SK-N-SH treated with all-trans-retinoic acid at 6 μM for 48 hours (cell line): ENCODE measurements around the gene TMC3.

Source experiments
- ATAC-seq: fragments of 200-7000 bp; cut with Tn5 transposase; 3 replicates; pipeline ENCODE4 v1.9.1; 2020; ENCODE audit warnings: mild to moderate bottlenecking, moderate library complexity
- ARNTL ChIP-seq: fragments of 450-650 bp; formaldehyde crosslinking; IDR thresholded peaks from 2 replicates; pipeline ENCODE4 v1.5.0; 2020; ENCODE audit warnings: low read depth, mild to moderate bottlenecking, moderate library complexity, borderline replicate concordance
- BACH2 ChIP-seq: fragments of 250-450 bp; sonication (Bioruptor Pico); IDR thresholded peaks from 2 replicates; pipeline ENCODE4 v1.9.0; 2021; ENCODE audit warnings: mild to moderate bottlenecking, borderline replicate concordance
- CSDC2 ChIP-seq: fragments of 250-450 bp; sonication (Bioruptor Pico); IDR thresholded peaks from 2 replicates; pipeline ENCODE4 v1.5.0; 2020; ENCODE audit warnings: mild to moderate bottlenecking, moderate library complexity
- ESRRG ChIP-seq: fragments of 250-450 bp; sonication (Bioruptor Pico); IDR thresholded peaks from 2 replicates; pipeline ENCODE4 v1.6.1; 2021; ENCODE audit warnings: mild to moderate bottlenecking
- ISL1 ChIP-seq: fragments of 250-450 bp; sonication (Bioruptor Pico); IDR thresholded peaks from 2 replicates; pipeline ENCODE4 v2.1.2; 2022; ENCODE audit warnings: mild to moderate bottlenecking, moderate library complexity
- OSR1 ChIP-seq: fragments of 250-450 bp; sonication (Bioruptor Pico); IDR thresholded peaks from 2 replicates; pipeline ENCODE4 v1.8.0; 2022; ENCODE audit warnings: moderate library complexity, mild to moderate bottlenecking, inconsistent platforms
- POU6F1 ChIP-seq: fragments of 250-450 bp; sonication (Bioruptor Pico); IDR thresholded peaks from 2 replicates; pipeline ENCODE4 v1.8.0; 2021; ENCODE audit warnings: low read depth, mild to moderate bottlenecking, moderate library complexity, borderline replicate concordance
- PPARA ChIP-seq: fragments of 250-450 bp; sonication (Bioruptor Pico); IDR thresholded peaks from 2 replicates; pipeline ENCODE4 v1.5.0; 2020; ENCODE audit warnings: mild to moderate bottlenecking, borderline replicate concordance
- RARB ChIP-seq: fragments of 250-450 bp; sonication (Bioruptor Pico); IDR thresholded peaks from 2 replicates; pipeline ENCODE4 v1.8.0; 2021; ENCODE audit warnings: mild to moderate bottlenecking, moderate library complexity
- SNAI2 ChIP-seq: fragments of 250-450 bp; sonication (Bioruptor Pico); IDR thresholded peaks from 2 replicates; pipeline ENCODE4 v1.5.0; 2020; ENCODE audit warnings: mild to moderate bottlenecking, moderate library complexity
- TCF4 ChIP-seq: fragments of 250-450 bp; sonication (Bioruptor Pico); IDR thresholded peaks from 2 replicates; pipeline ENCODE4 v1.8.0; 2021; ENCODE audit warnings: mild to moderate bottlenecking, moderate library complexity, borderline replicate concordance
- TOX ChIP-seq: fragments of 250-450 bp; sonication (Bioruptor Pico); IDR thresholded peaks from 2 replicates; pipeline ENCODE4 v1.8.0; 2021; ENCODE audit warnings: mild to moderate bottlenecking, moderate library complexity, borderline replicate concordance
- ZC3H10 ChIP-seq: fragments of 250-450 bp; sonication (Bioruptor Pico); IDR thresholded peaks from 2 replicates; pipeline ENCODE4 v1.5.1; 2021; ENCODE audit warnings: mild to moderate bottlenecking, moderate library complexity
- ZFP3 ChIP-seq: fragments of 250-450 bp; sonication (Bioruptor Pico); IDR thresholded peaks from 2 replicates; pipeline ENCODE4 v1.5.0; 2020; ENCODE audit warnings: mild to moderate bottlenecking, moderate library complexity
- ZFP30 ChIP-seq: fragments of 450-650 bp; formaldehyde crosslinking; IDR thresholded peaks from 2 replicates; pipeline ENCODE4 v1.5.0; 2022; ENCODE audit warnings: mild to moderate bottlenecking, moderate library complexity
- ZNF565 ChIP-seq: fragments of 450-650 bp; formaldehyde crosslinking; conservative IDR thresholded peaks from 2 replicates; pipeline ENCODE4 v1.5.0; 2020; ENCODE audit warnings: low read depth, mild to moderate bottlenecking, moderate library complexity
- ZNF70 ChIP-seq: fragments of 450-650 bp; formaldehyde crosslinking; IDR thresholded peaks from 2 replicates; pipeline ENCODE4 v1.5.0; 2020; ENCODE audit warnings: mild to moderate bottlenecking, moderate library complexity
- TF ChIP-seq, protein P1 (sequence below): fragments of 250-450 bp; sonication (Bioruptor Pico); IDR thresholded peaks from 2 replicates; pipeline ENCODE4 v1.5.1; 2020; ENCODE audit warnings: low read depth, mild to moderate bottlenecking, moderate library complexity
- TF ChIP-seq, protein P2 (sequence below): fragments of 250-450 bp; sonication (Bioruptor Pico); IDR thresholded peaks from 2 replicates; pipeline ENCODE4 v1.5.0; 2020; ENCODE audit warnings: mild to moderate bottlenecking, moderate library complexity
- TF ChIP-seq, protein P3 (sequence below): fragments of 250-450 bp; sonication (Bioruptor Pico); IDR thresholded peaks from 2 replicates; pipeline ENCODE4 v1.5.1; 2021; ENCODE audit warnings: mild to moderate bottlenecking, moderate library complexity
- TF ChIP-seq, protein P4 (sequence below): fragments of 250-450 bp; sonication (Bioruptor Pico); IDR thresholded peaks from 2 replicates; pipeline ENCODE4 v1.8.0; 2020; ENCODE audit warnings: mild to moderate bottlenecking, moderate library complexity, borderline replicate concordance

TMC3 gene

DNA sequence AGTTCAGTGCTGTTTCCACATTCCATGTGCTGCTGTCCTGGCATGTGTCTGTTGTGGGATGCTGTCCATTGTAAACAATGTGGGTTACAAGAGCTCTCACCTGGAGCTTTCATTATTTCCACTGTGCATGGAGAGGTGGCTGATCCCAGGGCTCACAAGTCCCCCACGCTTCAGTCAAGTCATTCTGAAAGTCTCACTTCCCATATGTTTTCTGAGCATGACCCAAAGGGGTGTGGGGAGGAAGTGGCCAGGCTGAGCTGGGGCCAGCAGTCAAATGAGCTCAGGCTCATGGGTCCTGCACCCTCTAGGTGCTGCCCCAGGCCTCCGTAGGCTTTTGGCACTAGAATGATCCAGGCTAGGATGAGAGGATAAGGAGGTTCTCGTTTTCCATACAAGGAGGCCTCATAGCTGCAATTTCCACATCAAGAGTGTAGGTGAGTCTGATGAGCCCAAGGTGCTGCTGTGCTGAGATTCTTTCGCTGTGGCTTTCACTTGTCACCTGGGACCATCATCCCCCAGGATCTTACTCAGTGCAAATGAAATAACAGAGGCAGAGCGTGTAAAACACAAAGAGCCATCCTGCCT is 72.1 kb downstream of the TMC3 start:
- no peak for TF ChIP-seq PPARA (CRISPR knock-in tag)
- no peak for TF ChIP-seq BACH2
- TF ChIP-seq ZNF565 (CRISPR knock-in tag) = no peak
- TF ChIP-seq, protein P1, sequence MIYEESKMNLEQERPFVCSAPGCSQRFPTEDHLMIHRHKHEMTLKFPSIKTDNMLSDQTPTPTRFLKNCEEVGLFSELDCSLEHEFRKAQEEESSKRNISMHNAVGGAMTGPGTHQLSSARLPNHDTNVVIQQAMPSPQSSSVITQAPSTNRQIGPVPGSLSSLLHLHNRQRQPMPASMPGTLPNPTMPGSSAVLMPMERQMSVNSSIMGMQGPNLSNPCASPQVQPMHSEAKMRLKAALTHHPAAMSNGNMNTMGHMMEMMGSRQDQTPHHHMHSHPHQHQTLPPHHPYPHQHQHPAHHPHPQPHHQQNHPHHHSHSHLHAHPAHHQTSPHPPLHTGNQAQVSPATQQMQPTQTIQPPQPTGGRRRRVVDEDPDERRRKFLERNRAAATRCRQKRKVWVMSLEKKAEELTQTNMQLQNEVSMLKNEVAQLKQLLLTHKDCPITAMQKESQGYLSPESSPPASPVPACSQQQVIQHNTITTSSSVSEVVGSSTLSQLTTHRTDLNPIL (CRISPR knock-in tag) = no peak
- ATAC-seq = no peak

DNA sequence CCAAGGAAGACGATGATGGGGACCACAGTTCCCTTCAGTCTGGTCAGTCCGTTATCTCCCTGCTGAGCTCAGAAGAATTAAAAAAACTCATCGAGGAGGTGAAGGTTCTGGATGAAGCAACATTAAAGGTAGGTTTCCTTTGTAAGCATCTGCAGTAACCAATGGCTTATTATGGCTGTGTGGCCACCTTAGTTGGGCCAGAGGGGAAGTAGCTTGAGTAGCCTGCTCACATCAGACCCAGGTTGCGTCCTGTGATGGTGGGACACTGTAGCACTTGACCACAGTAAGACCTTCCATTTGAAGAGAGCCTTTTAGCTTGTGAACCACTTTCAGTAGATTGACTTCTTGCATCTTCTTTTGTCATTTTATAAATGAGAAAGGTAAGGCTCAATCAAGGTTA is 72.6 kb downstream of the TMC3 start:
- ATAC-seq = no peak
- no peak for TF ChIP-seq POU6F1
- TF ChIP-seq ESRRG (CRISPR knock-in tag) = no peak
- TF ChIP-seq OSR1 (CRISPR knock-in tag) = no peak
- TF ChIP-seq, protein P2, sequence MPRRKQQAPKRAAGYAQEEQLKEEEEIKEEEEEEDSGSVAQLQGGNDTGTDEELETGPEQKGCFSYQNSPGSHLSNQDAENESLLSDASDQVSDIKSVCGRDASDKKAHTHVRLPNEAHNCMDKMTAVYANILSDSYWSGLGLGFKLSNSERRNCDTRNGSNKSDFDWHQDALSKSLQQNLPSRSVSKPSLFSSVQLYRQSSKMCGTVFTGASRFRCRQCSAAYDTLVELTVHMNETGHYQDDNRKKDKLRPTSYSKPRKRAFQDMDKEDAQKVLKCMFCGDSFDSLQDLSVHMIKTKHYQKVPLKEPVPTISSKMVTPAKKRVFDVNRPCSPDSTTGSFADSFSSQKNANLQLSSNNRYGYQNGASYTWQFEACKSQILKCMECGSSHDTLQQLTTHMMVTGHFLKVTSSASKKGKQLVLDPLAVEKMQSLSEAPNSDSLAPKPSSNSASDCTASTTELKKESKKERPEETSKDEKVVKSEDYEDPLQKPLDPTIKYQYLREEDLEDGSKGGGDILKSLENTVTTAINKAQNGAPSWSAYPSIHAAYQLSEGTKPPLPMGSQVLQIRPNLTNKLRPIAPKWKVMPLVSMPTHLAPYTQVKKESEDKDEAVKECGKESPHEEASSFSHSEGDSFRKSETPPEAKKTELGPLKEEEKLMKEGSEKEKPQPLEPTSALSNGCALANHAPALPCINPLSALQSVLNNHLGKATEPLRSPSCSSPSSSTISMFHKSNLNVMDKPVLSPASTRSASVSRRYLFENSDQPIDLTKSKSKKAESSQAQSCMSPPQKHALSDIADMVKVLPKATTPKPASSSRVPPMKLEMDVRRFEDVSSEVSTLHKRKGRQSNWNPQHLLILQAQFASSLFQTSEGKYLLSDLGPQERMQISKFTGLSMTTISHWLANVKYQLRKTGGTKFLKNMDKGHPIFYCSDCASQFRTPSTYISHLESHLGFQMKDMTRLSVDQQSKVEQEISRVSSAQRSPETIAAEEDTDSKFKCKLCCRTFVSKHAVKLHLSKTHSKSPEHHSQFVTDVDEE (CRISPR knock-in tag) = no peak
- TF ChIP-seq CSDC2 (CRISPR knock-in tag) = no peak
- TF ChIP-seq, protein P3, sequence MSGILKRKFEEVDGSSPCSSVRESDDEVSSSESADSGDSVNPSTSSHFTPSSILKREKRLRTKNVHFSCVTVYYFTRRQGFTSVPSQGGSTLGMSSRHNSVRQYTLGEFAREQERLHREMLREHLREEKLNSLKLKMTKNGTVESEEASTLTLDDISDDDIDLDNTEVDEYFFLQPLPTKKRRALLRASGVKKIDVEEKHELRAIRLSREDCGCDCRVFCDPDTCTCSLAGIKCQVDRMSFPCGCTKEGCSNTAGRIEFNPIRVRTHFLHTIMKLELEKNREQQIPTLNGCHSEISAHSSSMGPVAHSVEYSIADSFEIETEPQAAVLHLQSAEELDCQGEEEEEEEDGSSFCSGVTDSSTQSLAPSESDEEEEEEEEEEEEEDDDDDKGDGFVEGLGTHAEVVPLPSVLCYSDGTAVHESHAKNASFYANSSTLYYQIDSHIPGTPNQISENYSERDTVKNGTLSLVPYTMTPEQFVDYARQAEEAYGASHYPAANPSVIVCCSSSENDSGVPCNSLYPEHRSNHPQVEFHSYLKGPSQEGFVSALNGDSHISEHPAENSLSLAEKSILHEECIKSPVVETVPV (CRISPR knock-in tag) = no peak
- TF ChIP-seq ARNTL (CRISPR knock-in tag) = no peak
- no peak for TF ChIP-seq BACH2
- TF ChIP-seq RARB = no peak
- no peak for TF ChIP-seq TOX (CRISPR knock-in tag)
- TF ChIP-seq SNAI2 (CRISPR knock-in tag) = no peak
- no peak for TF ChIP-seq ZFP3 (CRISPR knock-in tag)
- no peak for TF ChIP-seq ZNF70 (CRISPR knock-in tag)
- TF ChIP-seq ZC3H10 = no peak
- no peak for TF ChIP-seq PPARA (CRISPR knock-in tag)
- no peak for TF ChIP-seq TCF4 (CRISPR knock-in tag)
- TF ChIP-seq ZFP30 = no peak
- TF ChIP-seq, protein P4, sequence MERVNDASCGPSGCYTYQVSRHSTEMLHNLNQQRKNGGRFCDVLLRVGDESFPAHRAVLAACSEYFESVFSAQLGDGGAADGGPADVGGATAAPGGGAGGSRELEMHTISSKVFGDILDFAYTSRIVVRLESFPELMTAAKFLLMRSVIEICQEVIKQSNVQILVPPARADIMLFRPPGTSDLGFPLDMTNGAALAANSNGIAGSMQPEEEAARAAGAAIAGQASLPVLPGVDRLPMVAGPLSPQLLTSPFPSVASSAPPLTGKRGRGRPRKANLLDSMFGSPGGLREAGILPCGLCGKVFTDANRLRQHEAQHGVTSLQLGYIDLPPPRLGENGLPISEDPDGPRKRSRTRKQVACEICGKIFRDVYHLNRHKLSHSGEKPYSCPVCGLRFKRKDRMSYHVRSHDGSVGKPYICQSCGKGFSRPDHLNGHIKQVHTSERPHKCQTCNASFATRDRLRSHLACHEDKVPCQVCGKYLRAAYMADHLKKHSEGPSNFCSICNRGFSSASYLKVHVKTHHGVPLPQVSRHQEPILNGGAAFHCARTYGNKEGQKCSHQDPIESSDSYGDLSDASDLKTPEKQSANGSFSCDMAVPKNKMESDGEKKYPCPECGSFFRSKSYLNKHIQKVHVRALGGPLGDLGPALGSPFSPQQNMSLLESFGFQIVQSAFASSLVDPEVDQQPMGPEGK = no peak
- no peak for TF ChIP-seq ISL1 (CRISPR knock-in tag)
- TF ChIP-seq, protein P1 (CRISPR knock-in tag) = no peak
